Measurements from ENCODE around the gene KRT74. TPM values are rescaled to one million over a fixed set of nuclear protein-coding genes. Genes with fewer than 3 reads are reported as not detected.

Gene KRT74
- total and polyA plus RNA-seq, 2 of the 8 experiments (the other 6 are each of a cell fraction or from before 2014, with no cell fraction given): not detected

- no peak for TF ChIP-seq CHD7 (IDR thresholded peaks at IDR 0.05; ENCODE audit: insufficient replicate concordance, low read length)
- no peak for TF ChIP-seq JUN (IDR thresholded peaks at IDR 0.05; ENCODE audit: low read depth, low read length)
- no peak for TF ChIP-seq SAP30 (IDR thresholded peaks at IDR 0.05; ENCODE audit: insufficient read depth, insufficient replicate concordance, low read length)
These were observed 44.6 kb upstream of the KRT74 start, which contains the start of gene KRT73 (continued) for GRCh38 chr12:52618216-52618615.
